Fibroblast of villous mesenchyme (primary cell): ENCODE results near the gene GORASP1. TPM values are rescaled to one million over a fixed set of nuclear protein-coding genes. Genes with fewer than 3 reads are reported as not detected.

Experiments
- DNase-seq: peaks from one replicate; pipeline ENCODE4 v3.0.0-alpha.2; 2010; ENCODE audit warnings: low read depth
- H3K4me3 ChIP-seq: 2 replicates; pipeline ENCODE4 v1.5.1; 2011; ENCODE audit warnings: low read depth, mild to moderate bottlenecking, low read length
- total RNA-seq: library from RNA; depleted of rRNA; stranded (reverse); fragments of >200 nt; gene quantifications from 2 replicates; pipeline ENCODE4 v1.2.3, GENCODE V29; 2012
- TF ChIP-seq, protein P1 (sequence below): IDR thresholded peaks from 2 replicates; pipeline ENCODE4 v1.5.1; 2012; ENCODE audit warnings: low read depth, mild to moderate bottlenecking, low read length; ENCODE audit not compliant: insufficient read depth

GORASP1 gene
- total RNA-seq, 1 donor: 44.9 TPM

DNA sequence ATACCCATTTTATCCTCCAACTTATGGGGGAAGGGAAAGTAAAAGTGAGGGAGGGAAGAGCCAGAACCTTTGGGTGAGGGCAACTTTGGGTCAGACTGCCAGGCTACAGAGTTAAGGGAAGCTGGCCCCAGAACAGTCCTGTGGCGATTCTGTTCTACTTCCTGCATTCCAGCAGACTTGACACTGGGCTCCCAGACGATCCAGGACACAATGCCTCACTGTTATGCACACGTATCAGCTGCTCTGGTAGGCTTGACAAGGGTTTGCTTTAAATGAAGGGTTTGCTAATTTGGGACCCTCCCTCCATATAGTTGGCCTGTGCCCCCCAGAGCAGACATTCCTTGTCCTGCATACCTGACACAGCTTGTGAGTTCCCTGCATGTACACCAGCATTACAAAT is 10.7 kb downstream of the GORASP1 start:
- DNase-seq: no peak
- TF ChIP-seq, protein P1, sequence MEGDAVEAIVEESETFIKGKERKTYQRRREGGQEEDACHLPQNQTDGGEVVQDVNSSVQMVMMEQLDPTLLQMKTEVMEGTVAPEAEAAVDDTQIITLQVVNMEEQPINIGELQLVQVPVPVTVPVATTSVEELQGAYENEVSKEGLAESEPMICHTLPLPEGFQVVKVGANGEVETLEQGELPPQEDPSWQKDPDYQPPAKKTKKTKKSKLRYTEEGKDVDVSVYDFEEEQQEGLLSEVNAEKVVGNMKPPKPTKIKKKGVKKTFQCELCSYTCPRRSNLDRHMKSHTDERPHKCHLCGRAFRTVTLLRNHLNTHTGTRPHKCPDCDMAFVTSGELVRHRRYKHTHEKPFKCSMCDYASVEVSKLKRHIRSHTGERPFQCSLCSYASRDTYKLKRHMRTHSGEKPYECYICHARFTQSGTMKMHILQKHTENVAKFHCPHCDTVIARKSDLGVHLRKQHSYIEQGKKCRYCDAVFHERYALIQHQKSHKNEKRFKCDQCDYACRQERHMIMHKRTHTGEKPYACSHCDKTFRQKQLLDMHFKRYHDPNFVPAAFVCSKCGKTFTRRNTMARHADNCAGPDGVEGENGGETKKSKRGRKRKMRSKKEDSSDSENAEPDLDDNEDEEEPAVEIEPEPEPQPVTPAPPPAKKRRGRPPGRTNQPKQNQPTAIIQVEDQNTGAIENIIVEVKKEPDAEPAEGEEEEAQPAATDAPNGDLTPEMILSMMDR: no peak
- H3K4me3 ChIP-seq: no peak overlapping the region

DNA sequence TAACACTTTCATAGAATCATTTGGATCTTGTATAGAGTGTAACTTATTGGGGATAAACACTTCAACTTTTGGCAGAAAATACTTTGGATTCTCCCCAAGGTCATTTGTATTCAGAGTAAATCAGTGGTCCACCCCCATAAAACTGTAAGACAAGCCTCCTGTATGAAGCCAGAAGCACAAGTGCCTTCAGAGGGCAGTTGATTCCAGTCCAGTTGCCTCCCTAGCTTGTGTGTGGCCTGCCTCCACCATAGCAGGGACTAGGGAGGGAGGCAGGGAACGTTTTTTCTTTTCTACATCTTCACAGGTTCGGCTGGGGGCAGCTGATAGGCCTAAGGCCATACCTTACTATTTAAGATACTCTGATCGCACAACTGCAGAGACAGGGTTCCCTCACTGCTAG is 11.6 kb downstream of the GORASP1 start:
- H3K4me3 ChIP-seq: no peak overlapping the region
- TF ChIP-seq, protein P1: no peak
- no peak for DNase-seq

DNA sequence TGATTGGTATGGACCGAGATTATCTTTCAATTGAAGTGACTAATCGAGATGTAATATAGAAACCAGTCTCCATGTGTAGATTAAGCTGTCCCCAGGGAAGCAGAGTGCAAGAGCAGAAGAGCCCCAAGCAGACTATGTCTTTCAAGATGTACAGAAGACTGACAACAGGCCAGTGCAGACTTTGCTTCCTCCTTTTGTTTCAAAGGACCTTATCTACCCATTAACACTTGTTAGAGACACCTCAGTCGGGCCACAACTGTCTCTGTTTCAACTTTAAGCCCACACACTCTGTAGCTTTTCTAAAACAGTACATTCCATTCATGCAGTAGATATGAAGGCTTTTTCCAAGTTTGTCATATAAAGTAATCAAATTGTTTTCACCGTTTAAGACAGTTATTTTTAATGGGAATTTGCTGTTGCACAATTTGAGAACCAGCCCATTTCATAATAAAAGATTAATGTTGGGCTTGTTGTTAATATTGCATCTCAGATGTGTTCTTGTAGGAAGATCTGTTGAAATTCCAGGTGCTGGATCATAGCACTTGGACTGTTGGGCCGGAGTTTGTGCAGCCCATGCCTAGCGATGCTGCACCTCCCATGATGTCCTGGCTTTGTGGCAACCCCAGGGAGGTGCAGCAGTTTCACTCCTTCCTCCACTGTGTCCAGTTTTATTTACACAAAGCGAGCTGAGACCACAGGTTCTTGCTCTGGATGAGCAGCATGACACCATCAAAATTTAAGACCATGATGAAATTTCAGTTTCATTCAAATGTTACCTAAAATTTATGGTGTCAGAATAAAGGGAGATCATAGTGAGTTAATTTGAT is 12.4 kb downstream of the GORASP1 start:
- TF ChIP-seq, protein P1: no peak
- DNase-seq: peak; percentile 30
- H3K4me3 ChIP-seq: no peak overlapping the region

DNA sequence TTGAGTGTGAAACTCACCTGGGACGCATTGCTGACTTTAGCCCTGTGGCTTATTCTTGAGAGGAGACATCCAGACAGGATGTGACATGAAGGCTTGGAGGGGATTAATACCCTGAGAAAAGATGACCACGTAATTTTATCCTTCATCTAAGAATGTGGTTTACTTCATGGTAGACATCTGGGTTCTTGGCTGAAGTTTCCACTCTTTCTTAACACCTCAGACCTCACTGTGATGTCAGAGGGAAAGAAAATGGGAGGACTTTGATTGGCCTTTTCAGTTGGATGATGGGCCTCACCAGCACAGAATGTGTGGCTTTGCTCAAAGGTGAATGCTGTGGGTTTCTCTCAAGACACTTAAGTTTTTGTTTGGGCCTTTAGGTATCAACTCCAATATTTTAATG is 16.5 kb downstream of the GORASP1 start:
- TF ChIP-seq, protein P1: no peak
- peak; percentile 28 for DNase-seq
- H3K4me3 ChIP-seq: no peak overlapping the region

DNA sequence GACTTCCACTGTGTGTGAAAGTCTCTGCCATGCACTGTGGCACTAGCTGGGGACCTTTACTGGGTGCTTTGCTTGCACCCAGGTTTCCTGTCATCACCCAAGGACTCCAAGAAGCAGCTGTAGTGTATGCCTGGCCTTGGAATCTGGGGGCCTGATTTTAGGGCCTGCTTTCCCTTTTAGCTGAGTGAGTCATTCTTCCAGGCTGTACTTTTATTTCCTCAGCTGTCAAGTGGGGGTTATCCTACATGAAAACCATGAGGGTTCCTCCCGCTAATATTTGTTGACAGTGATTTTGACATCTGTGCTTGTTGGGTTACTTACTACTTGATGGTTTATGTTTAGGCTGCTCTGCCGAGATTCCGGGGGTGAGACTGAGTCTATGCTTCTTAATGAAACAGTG is 18.5 kb downstream of the GORASP1 start:
- peak; percentile 49 for DNase-seq
- TF ChIP-seq, protein P1: no peak

DNA sequence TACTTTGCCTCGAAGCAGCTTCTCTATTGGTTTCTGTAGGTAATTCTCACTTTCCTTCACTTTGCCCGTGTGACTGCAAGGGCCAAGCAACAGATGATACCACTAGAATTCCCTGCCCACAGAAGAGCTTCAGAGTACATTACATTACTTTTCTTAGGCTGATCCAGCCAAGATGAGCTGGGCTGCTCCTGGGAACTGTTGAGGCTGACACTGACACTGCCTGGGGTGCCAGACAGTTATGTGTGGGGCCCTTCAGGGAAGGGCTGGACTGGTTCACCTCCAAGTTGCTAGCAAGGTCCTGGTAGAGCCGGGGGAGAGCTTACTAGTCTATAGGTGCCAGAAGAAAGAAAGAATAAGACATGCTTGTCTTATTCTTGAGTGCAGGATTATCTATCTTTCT is 19.0 kb downstream of the GORASP1 start:
- no peak for DNase-seq
- H3K4me3 ChIP-seq: no peak overlapping the region
- TF ChIP-seq, protein P1: no peak

More for the DNA sequence above, 18.5 kb downstream of the GORASP1 start:
- H3K4me3 ChIP-seq: no peak overlapping the region

DNA sequence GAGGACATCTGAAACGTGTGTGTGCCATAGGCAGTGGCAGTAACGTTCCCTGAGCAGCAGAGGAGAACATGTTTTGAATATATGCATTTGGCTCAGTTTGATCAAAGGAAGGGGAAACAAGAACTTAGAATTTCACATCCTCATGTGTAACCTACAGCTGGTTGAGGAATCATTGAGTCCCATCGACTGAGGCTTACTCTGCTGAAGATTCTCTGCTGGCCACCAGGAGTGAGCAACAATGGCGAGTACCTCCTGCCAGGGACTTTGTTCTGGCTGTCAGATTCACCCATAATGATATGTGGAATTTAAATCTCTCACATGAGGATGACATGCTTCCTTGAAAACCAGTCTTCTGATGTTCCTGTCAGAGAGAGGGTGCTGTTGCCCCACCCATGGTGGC is 21.3 kb downstream of the GORASP1 start:
- DNase-seq: no peak
- TF ChIP-seq, protein P1: no peak
- no peak overlapping the region for H3K4me3 ChIP-seq
